OCI-LY3 (cell line): Measurements from ENCODE around the gene TOMM40.

Source experiments
- EZH2phosphoT487 ChIP-seq: fragments of 200-600 bp; shearing (Covaris generic); IDR thresholded peaks from 2 replicates; pipeline ENCODE4 v1.6.1; 2018; ENCODE audit warnings: antibody characterized with exemption, mixed run types, low read depth
- TF ChIP-seq, protein P1 (sequence below): fragments of 200-600, 300-600 bp; sonication (generic); IDR thresholded peaks from 2 replicates; pipeline ENCODE4 v1.5.1; 2014; ENCODE audit warnings: antibody characterized with exemption, low read length, low read depth

DNA sequence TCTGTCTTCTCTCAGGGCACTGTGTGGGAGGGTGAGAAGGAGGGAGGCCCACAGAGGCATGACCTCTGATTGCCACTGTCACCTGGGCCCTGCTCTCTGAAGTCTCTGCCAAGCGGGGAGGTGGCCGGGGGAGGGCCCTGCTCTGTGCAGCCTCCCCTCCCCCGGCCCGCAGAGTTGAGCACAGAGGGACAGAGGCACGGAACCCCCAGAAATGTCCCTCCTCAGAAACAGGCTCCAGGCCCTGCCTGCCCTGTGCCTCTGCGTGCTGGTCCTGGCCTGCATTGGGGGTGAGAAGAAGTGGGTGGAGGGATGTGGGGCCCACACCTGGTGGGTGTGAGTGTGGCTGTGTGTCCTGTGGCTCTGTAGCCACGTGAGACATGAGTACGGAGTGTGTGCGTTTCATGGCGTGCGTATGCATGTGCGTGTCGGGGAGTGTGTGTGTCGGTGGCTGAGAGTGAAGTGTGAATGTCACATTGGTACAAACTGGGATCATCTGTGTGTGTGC is 51.1 kb downstream of the TOMM40 start, which contains the start of gene APOC4:
- TF ChIP-seq, protein P1, sequence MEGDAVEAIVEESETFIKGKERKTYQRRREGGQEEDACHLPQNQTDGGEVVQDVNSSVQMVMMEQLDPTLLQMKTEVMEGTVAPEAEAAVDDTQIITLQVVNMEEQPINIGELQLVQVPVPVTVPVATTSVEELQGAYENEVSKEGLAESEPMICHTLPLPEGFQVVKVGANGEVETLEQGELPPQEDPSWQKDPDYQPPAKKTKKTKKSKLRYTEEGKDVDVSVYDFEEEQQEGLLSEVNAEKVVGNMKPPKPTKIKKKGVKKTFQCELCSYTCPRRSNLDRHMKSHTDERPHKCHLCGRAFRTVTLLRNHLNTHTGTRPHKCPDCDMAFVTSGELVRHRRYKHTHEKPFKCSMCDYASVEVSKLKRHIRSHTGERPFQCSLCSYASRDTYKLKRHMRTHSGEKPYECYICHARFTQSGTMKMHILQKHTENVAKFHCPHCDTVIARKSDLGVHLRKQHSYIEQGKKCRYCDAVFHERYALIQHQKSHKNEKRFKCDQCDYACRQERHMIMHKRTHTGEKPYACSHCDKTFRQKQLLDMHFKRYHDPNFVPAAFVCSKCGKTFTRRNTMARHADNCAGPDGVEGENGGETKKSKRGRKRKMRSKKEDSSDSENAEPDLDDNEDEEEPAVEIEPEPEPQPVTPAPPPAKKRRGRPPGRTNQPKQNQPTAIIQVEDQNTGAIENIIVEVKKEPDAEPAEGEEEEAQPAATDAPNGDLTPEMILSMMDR, result no peak
- no peak for TF ChIP-seq EZH2phosphoT487
